ENCODE results near the gene ALDOB. TPM values are rescaled to one million over a fixed set of nuclear protein-coding genes. Genes with fewer than 3 reads are reported as not detected.
A peak's percentile ranks its signal among the peaks of the same experiment; 100 is the strongest.

The ALDOB gene
- total and polyA plus RNA-seq, 2 of the 13 experiments (the other 11 are each of a cell fraction or from before 2014, with no cell fraction given) = 0.29 to 0.97 TPM

DNA sequence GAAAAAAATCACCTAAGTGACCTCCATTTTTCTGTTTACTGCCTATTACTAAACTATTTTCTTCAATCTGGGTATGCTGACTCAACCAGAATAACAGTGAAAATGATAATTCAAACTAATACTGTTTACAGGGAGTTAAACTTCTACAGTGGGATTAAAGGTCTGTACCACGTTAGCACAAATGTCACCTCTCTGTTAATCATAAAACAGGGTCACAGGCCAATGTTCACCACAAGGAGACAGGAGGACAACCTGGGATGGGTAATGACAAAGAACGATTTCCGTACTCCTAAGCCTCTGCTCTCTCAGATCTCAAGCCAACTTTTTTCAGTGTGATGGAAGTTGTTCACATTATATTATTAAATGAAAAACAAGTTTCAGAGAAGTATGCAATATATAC is 2.3 kb downstream of the ALDOB start (continued):
- TF ChIP-seq, protein P1, sequence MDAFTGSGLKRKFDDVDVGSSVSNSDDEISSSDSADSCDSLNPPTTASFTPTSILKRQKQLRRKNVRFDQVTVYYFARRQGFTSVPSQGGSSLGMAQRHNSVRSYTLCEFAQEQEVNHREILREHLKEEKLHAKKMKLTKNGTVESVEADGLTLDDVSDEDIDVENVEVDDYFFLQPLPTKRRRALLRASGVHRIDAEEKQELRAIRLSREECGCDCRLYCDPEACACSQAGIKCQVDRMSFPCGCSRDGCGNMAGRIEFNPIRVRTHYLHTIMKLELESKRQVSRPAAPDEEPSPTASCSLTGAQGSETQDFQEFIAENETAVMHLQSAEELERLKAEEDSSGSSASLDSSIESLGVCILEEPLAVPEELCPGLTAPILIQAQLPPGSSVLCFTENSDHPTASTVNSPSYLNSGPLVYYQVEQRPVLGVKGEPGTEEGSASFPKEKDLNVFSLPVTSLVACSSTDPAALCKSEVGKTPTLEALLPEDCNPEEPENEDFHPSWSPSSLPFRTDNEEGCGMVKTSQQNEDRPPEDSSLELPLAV (CRISPR knock-in tag; conservative IDR thresholded peaks at IDR 0.05; ENCODE audit: low read depth) = no peak
- TF ChIP-seq KLF12 (CRISPR knock-in tag; IDR thresholded peaks at IDR 0.05; ENCODE audit: borderline replicate concordance) (no peak), ZBTB42 (CRISPR knock-in tag; IDR thresholded peaks at IDR 0.05) (no peak), ZNF337 (CRISPR knock-in tag; IDR thresholded peaks at IDR 0.05; ENCODE audit: borderline replicate concordance, low read depth) (no peak), MAFF (IDR thresholded peaks at IDR 0.05; ENCODE audit: low read depth, low read length) (peak; percentile 75), HBP1 (CRISPR knock-in tag; IDR thresholded peaks at IDR 0.05; ENCODE audit: low read depth) (no peak), REPIN1 (CRISPR knock-in tag; IDR thresholded peaks at IDR 0.05; ENCODE audit: borderline replicate concordance, low read depth) (peak; percentile 69; the same call in 1 of the 2 replicates), TOPORS (CRISPR knock-in tag; IDR thresholded peaks at IDR 0.05) (0 out of 2 replicates have a peak, but pooled peaks have one; percentile 59), ZNF670 (CRISPR knock-in tag; IDR thresholded peaks at IDR 0.05; ENCODE audit: borderline replicate concordance) (no peak), ATF1 (CRISPR knock-in tag; IDR thresholded peaks at IDR 0.05) (peak; percentile 69; the same call in 1 of the 2 replicates), KDM2A (CRISPR knock-in tag; IDR thresholded peaks at IDR 0.05; ENCODE audit: borderline replicate concordance, low read depth) (no peak), ZNF766 (CRISPR knock-in tag; IDR thresholded peaks at IDR 0.05; ENCODE audit: borderline replicate concordance) (no peak), ZNF710 (CRISPR knock-in tag; IDR thresholded peaks at IDR 0.05; ENCODE audit: borderline replicate concordance) (peak; percentile 71; the same call in 1 of the 2 replicates), JUNB (CRISPR knock-in tag; IDR thresholded peaks at IDR 0.05; ENCODE audit: borderline replicate concordance) (no peak; the same call in 1 of the 2 replicates), ZNF652 (CRISPR knock-in tag; IDR thresholded peaks at IDR 0.05; ENCODE audit: borderline replicate concordance, low read depth) (peak; percentile 92), SRSF4 (IDR thresholded peaks at IDR 0.05; ENCODE audit: low read depth, low read length, poor library complexity, severe bottlenecking) (no peak), GMEB2 (CRISPR knock-in tag; IDR thresholded peaks at IDR 0.05; ENCODE audit: low read depth) (no peak), BATF2 (CRISPR knock-in tag; IDR thresholded peaks at IDR 0.05) (no peak), IRF2 (CRISPR knock-in tag; IDR thresholded peaks at IDR 0.05) (peak; percentile 85), ZNF251 (CRISPR knock-in tag; IDR thresholded peaks at IDR 0.05) (no peak)
- TF ChIP-seq, protein P2, sequence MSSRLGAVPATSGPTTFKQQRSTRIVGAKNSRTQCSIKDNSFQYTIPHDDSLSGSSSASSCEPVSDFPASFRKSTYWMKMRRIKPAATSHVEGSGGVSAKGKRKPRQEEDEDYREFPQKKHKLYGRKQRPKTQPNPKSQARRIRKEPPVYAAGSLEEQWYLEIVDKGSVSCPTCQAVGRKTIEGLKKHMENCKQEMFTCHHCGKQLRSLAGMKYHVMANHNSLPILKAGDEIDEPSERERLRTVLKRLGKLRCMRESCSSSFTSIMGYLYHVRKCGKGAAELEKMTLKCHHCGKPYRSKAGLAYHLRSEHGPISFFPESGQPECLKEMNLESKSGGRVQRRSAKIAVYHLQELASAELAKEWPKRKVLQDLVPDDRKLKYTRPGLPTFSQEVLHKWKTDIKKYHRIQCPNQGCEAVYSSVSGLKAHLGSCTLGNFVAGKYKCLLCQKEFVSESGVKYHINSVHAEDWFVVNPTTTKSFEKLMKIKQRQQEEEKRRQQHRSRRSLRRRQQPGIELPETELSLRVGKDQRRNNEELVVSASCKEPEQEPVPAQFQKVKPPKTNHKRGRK (CRISPR knock-in tag; IDR thresholded peaks at IDR 0.05) = no peak
